OCI-LY3 (cell line): ENCODE measurements around the gene ANKRD10.
A peak's percentile ranks its signal among the peaks of the same experiment; 100 is the strongest.
"Not testable (repeated sequence)": the region's sequence is repeated elsewhere in the genome, so short reads cannot be mapped to it uniquely, and the experiment has no call there.

Experiments used
- H2AFZ ChIP-seq: fragments of 200-600, 300-600 bp; shearing (Covaris generic); 2 replicates; pipeline ENCODE4 v1.6.0; 2014; ENCODE audit warnings: antibody characterized with exemption, low read depth, low read length
- H3K27ac ChIP-seq: fragments of 200-600, 300-600 bp; sonication (generic); 2 replicates; pipeline ENCODE4 v1.5.1; 2014; ENCODE audit warnings: mild to moderate bottlenecking, low read length, moderate library complexity, mixed read lengths
- H3K27me3 ChIP-seq: fragments of 200-600, 300-600 bp; sonication (generic); 2 replicates; pipeline ENCODE4 v1.6.1; 2014; ENCODE audit warnings: low read depth, low read length, mixed read lengths
- H3K36me3 ChIP-seq: fragments of 200-600, 300-600 bp; sonication (generic); replicated peaks from 2 replicates; pipeline ENCODE3; 2014; ENCODE audit warnings: low read depth, low read length, mixed read lengths
- H3K4me1 ChIP-seq: fragments of 300-600, 200-600 bp; sonication (generic); 2 replicates; pipeline ENCODE4 v1.6.1; 2014; ENCODE audit warnings: low read length, mixed read lengths
- H3K4me2 ChIP-seq: fragments of 200-600, 300-600 bp; sonication (generic); 2 replicates; pipeline ENCODE4 v1.6.1; 2014; ENCODE audit warnings: low read length, mixed read lengths
- H3K4me3 ChIP-seq: fragments of 300-600, 200-600 bp; sonication (generic); 2 replicates; pipeline ENCODE4 v1.5.1; 2014; ENCODE audit warnings: antibody characterized with exemption, mild to moderate bottlenecking, low read length, moderate library complexity
- H3K79me2 ChIP-seq: fragments of 300-600, 200-600 bp; shearing (Covaris generic); 2 replicates; pipeline ENCODE4 v1.6.1; 2014; ENCODE audit warnings: mild to moderate bottlenecking, low read length, mixed read lengths
- H3K9ac ChIP-seq: fragments of 300-600, 200-600 bp; shearing (Covaris generic); 2 replicates; pipeline ENCODE4 v1.6.0; 2014; ENCODE audit warnings: mild to moderate bottlenecking, low read length, moderate library complexity
- H3K9me3 ChIP-seq: fragments of 200-600, 300-600 bp; shearing (Covaris generic); 2 replicates; pipeline ENCODE4 v1.6.1; 2014; ENCODE audit warnings: low read length, mixed read lengths; ENCODE audit not compliant: insufficient read depth
- H4K20me1 ChIP-seq: fragments of 200-600, 300-600 bp; sonication (generic); 2 replicates; pipeline ENCODE4 v1.6.1; 2016; ENCODE audit warnings: low read length, mixed read lengths; ENCODE audit not compliant: insufficient read depth
- CTCF ChIP-seq: fragments of 200-600, 300-600 bp; sonication (generic); IDR thresholded peaks from 2 replicates; pipeline ENCODE4 v1.5.1; 2014; ENCODE audit warnings: antibody characterized with exemption, low read length, low read depth
- EZH2phosphoT487 ChIP-seq: fragments of 200-600 bp; shearing (Covaris generic); IDR thresholded peaks from 2 replicates; pipeline ENCODE4 v1.6.1; 2018; ENCODE audit warnings: antibody characterized with exemption, mixed run types, low read depth

ANKRD10 gene

GRCh38 chr13:110960204-110960603, 45.3 kb upstream of the ANKRD10 start:
- peaks cover 26% of the 10 kb centered on the region for H3K9me3 ChIP-seq
- H3K9ac ChIP-seq = no peak overlapping the region
- no peak overlapping the region for H2AFZ ChIP-seq
- peaks cover 23% of the 10 kb centered on the region for H3K36me3 ChIP-seq
- no peak for TF ChIP-seq EZH2phosphoT487
- no peak for TF ChIP-seq CTCF
- H3K4me1 ChIP-seq = peaks cover 28% of the 10 kb centered on the region
- no peak overlapping the region for H3K4me3 ChIP-seq
- no peaks in the 10 kb centered on the region for H3K27me3 ChIP-seq
- H3K79me2 ChIP-seq = no peaks in the 10 kb centered on the region
- no peak overlapping the region for H3K4me2 ChIP-seq
- no peaks in the 10 kb centered on the region for H4K20me1 ChIP-seq
- H3K27ac ChIP-seq = no peak overlapping the region

GRCh38 chr13:110957931-110958330, 43.1 kb upstream of the ANKRD10 start:
- H3K9me3 ChIP-seq = peaks cover 16% of the 10 kb centered on the region
- H3K36me3 ChIP-seq = peaks cover 16% of the 10 kb centered on the region
- no peak overlapping the region for H3K27ac ChIP-seq
- no peak for TF ChIP-seq CTCF
- no peak for TF ChIP-seq EZH2phosphoT487
- no peak overlapping the region for H3K4me2 ChIP-seq
- H3K27me3 ChIP-seq = no peaks in the 10 kb centered on the region
- no peaks in the 10 kb centered on the region for H3K79me2 ChIP-seq
- no peak overlapping the region for H3K4me3 ChIP-seq
- H3K4me1 ChIP-seq = peaks cover 22% of the 10 kb centered on the region
- no peak overlapping the region for H2AFZ ChIP-seq
- no peaks in the 10 kb centered on the region for H4K20me1 ChIP-seq
- no peak overlapping the region for H3K9ac ChIP-seq

- Histone ChIP-seq H4K20me1 (no peaks in the 10 kb centered on the region), H3K4me2 (no peak overlapping the region), H3K27ac (no peak overlapping the region), H3K4me1 (peaks cover 22% of the 10 kb centered on the region), H2AFZ (no peak overlapping the region), H3K79me2 (no peaks in the 10 kb centered on the region), H3K9me3 (peaks cover 12% of the 10 kb centered on the region), H3K9ac (no peak overlapping the region), H3K4me3 (no peak overlapping the region), H3K36me3 (peaks cover 14% of the 10 kb centered on the region), H3K27me3 (no peaks in the 10 kb centered on the region)
- TF ChIP-seq CTCF (0 out of 2 replicates have a peak, but pooled peaks have one; percentile 27), EZH2phosphoT487 (no peak)
Observed at GRCh38 chr13:110957181-110957884, 42.5 kb upstream of the ANKRD10 start.

GRCh38 chr13:110956216-110956615, 41.3 kb upstream of the ANKRD10 start:
- H3K27ac ChIP-seq, H3K79me2 ChIP-seq, H3K4me2 ChIP-seq, H3K9ac ChIP-seq, H3K9me3 ChIP-seq, H3K27me3 ChIP-seq, H3K4me3 ChIP-seq, H2AFZ ChIP-seq, H4K20me1 ChIP-seq, H3K36me3 ChIP-seq: not testable (repeated sequence)
- peaks cover 30% of the 10 kb centered on the region for H3K4me1 ChIP-seq

GRCh38 chr13:110955608-110956007, 40.7 kb upstream of the ANKRD10 start:
- H3K9ac ChIP-seq = peak overlapping the region; percentile 53; the same call in 1 of the 2 replicates
- not testable (repeated sequence) for H4K20me1 ChIP-seq, H3K27me3 ChIP-seq, H3K36me3 ChIP-seq, H3K4me3 ChIP-seq, H3K9me3 ChIP-seq, H3K79me2 ChIP-seq
- 0 out of 2 replicates have a peak overlapping the region, but pooled peaks have one; percentile 54 for H2AFZ ChIP-seq
- peak overlapping the region; percentile 57 for H3K27ac ChIP-seq
- peak overlapping the region; percentile 46; the same call in 1 of the 2 replicates for H3K4me2 ChIP-seq
- peaks cover 35% of the 10 kb centered on the region for H3K4me1 ChIP-seq

- not testable (repeated sequence) for H3K36me3 ChIP-seq, H4K20me1 ChIP-seq, H3K27me3 ChIP-seq, H3K9me3 ChIP-seq, H3K79me2 ChIP-seq
- peak overlapping the region; percentile 37 for H3K4me3 ChIP-seq
- peak overlapping the region; percentile 46 for H3K4me2 ChIP-seq
- peak overlapping the region; percentile 54; the same call in 1 of the 2 replicates for H2AFZ ChIP-seq
- H3K4me1 ChIP-seq = peaks cover 35% of the 10 kb centered on the region
- peak overlapping the region; percentile 53; the same call in 1 of the 2 replicates for H3K9ac ChIP-seq
- H3K27ac ChIP-seq = peak overlapping the region; percentile 57
Observed at GRCh38 chr13:110955072-110955503, 40.2 kb upstream of the ANKRD10 start.

- H3K36me3 ChIP-seq, H3K27me3 ChIP-seq, H4K20me1 ChIP-seq, H3K79me2 ChIP-seq, H2AFZ ChIP-seq, H3K9me3 ChIP-seq: not testable (repeated sequence)
- peak overlapping the region; percentile 57 for H3K27ac ChIP-seq
- H3K9ac ChIP-seq = peak overlapping the region; percentile 32; the same call in 1 of the 2 replicates
- peak overlapping the region; percentile 46 for H3K4me2 ChIP-seq
- H3K4me1 ChIP-seq = peaks cover 35% of the 10 kb centered on the region
- peak overlapping the region; percentile 37 for H3K4me3 ChIP-seq
Observed at GRCh38 chr13:110954533-110954920, 39.7 kb upstream of the ANKRD10 start.
